AG04449 (cell line): Measurements from ENCODE around the gene PTX4.

Source experiments
- CTCF ChIA-PET: fragments of 350-600 bp; formaldehyde crosslinking; extraction: SDS; loops from one replicate; lab custom pipeline; 2021; ENCODE audit warnings: antibody characterized with exemption; lab: Yijun Ruan, JAX
- POLR2A ChIA-PET: fragments of 400-600, 350-600 bp; formaldehyde crosslinking; extraction: SDS; loops from one replicate; lab custom pipeline; 2020; ENCODE audit warnings: antibody characterized with exemption, inconsistent platforms; lab: Yijun Ruan, JAX
- DNase-seq: peaks from one replicate; pipeline ENCODE4 v3.0.0-alpha.2; 2010; ENCODE audit warnings: low read depth, low spot score
- H3K4me3 ChIP-seq: 2 replicates; pipeline ENCODE4 v1.5.1; 2011; ENCODE audit warnings: low read depth, mild to moderate bottlenecking, control low read depth, low read length
- CTCF ChIP-seq: IDR thresholded peaks from one replicate; pipeline ENCODE4 v1.5.1; 2011; ENCODE audit warnings: mild to moderate bottlenecking, moderate library complexity, low read length, control low read depth, inconsistent platforms; ENCODE audit not compliant: insufficient read depth; ENCODE audit errors: missing control alignments

PTX4 gene

GRCh38 chr16:1488619-1489018, at the start of gene PTX4:
PTX4 (minus strand) TSS chr16:1488944; CDS start chr16:1488909, 35 bp downstream.
- DNase-seq: no peak
- H3K4me3 ChIP-seq: no peak within 1 kb of the TSS
- POLR2A ChIA-PET: no interaction called here
- TF ChIP-seq CTCF: no peak
- CTCF ChIA-PET: no interaction called here

GRCh38 chr16:1537763-1538289, 49.1 kb upstream of the PTX4 start:
- ChIA-PET POLR2A (no interaction called here), CTCF (no interaction called here)
- no peak for DNase-seq
- no peak overlapping the region for H3K4me3 ChIP-seq
- no peak for TF ChIP-seq CTCF

DNA sequence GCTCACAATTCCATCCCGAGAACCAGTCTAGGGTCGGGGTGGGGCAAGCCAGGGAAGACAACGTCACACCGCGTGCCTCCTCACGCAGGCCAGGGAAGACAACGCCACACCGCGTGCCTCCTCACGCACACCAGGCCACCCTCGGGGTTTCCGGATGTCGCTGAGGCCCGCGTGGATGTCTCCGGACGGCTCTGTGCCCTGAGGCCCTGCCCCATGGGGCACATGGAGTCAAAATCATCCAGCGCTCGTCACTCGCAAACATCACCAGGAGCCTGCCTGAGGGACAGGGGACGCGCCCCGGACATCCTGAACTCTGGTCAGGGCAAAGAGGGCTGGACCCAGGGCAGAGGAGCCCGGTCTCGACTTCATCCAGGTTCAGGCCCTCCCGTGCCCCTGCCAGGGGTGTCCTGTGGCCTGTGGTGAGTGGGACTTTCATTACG, 48.4 kb upstream of the PTX4 start:
- CTCF ChIA-PET: no interaction called here
- no peak for TF ChIP-seq CTCF
- no peak overlapping the region for H3K4me3 ChIP-seq
- POLR2A ChIA-PET: no interaction called here
- DNase-seq: no peak

DNA sequence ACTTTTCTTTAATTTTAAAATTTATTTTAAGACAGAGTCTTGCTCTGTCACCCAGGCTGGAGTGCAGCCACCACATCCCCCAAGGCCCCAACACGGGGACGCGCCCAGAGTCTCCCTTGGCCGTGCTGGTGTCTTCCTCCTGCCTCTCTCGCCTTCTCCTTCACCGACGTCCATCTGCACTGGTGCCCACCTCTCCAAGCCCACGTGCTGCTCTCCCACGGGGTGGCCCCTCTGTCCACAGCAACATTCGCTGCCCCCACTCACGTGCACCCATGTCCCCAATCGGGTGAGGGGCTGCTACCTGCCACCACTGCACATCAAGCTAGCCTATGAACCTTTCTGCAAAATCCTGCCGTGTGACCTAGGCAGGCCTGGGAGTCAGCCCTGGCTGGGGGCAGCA, 47.9 kb upstream of the PTX4 start:
- TF ChIP-seq CTCF: no peak
- no peak for DNase-seq
- ChIA-PET CTCF (no interaction called here), POLR2A (no interaction called here)
- H3K4me3 ChIP-seq: no peak overlapping the region

DNA sequence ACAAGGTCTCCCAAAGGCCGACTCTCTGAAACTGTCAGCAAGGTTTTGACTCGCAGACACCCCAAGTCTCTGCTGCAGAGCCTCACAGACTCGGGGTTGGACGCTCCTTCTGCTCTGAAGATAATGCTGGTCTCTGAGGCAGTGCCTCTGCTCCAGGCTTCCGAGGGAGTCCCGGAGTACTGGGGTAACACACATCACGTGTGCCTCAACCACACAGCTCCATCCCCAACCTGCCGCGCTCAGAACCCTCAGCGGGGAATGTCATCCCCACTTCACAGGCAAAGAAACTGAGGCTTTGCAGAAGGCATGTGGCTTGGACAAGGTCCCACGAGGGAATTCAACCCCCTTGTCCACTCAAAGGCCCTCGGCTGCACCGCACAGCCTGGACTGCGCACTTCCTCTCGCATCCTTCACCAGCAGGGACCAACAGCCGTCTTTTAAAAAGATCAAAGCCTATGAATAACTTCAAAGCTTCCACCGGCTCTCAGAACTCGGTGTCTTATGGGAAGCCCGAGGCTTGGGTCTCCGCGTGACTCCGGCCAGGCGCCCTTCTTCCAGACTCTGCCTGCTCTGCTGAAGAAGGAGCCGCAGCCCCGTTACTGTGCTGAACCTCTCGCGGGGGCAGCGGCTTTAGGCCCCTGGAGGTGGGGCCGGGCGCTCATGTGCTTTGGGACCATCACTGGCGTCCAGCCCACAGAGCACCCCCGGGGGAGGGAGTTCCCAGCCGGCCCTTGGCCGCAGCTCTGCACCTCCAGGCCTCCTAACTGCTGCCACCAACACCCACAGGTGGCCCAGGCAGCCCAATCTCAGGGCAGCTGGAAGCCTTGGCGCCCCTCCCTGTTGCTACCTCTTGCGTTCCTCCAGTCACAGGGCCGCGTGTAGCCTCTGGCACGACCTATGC, 46.9 kb upstream of the PTX4 start:
- no peak for DNase-seq
- TF ChIP-seq CTCF: no peak
- peak overlapping the region; percentile 60 for H3K4me3 ChIP-seq
- CTCF ChIA-PET: interaction anchor here (0.9 to 1.2 kb wide), 2 partner anchors 13 to 81 kb away, joined by 3 read pairs; no protein-coding TSS in a partner anchor
- POLR2A ChIA-PET: interaction anchor here (1.7 kb wide), 1 partner anchor 12 kb away, joined by 3 read pairs; no protein-coding TSS in a partner anchor
